Testis (tissue), 2 donors: ENCODE measurements around the gene KIDINS220.

Source experiments
- CTCF ChIP-seq, 3 experiments: fragments of 450-650 bp in 2 of 3; fragments of 200-600 bp in 1 of 3; sonication (generic) in 1 of 3; IDR thresholded peaks; one replicate each; pipeline ENCODE4 v1.5.1; 2016 to 2019; ENCODE audit warnings: antibody characterized with exemption in 3 of 3, mild to moderate bottlenecking in 2 of 3, moderate library complexity in 1 of 3
- POLR2A ChIP-seq: fragments of 450-650 bp; IDR thresholded peaks from one replicate; pipeline ENCODE4 v1.6.1; 2017; ENCODE audit warnings: antibody characterized with exemption, mild to moderate bottlenecking, moderate library complexity

GRCh38 chr2:8682719-8683667 is 154.4 kb downstream of the KIDINS220 start:
- TF ChIP-seq CTCF (IDR thresholded peaks at IDR 0.05) (no peak), POLR2A (no peak)
